ENCODE measurements around the gene PGBD5.

PGBD5 gene

GRCh38 chr1:230371923-230372703 lies 54.0 kb downstream of the PGBD5 start:
- FAIRE-seq, result no peak

- no peak for FAIRE-seq
Measured at GRCh38 chr1:230370109-230370508, 56.0 kb downstream of the PGBD5 start.

DNA sequence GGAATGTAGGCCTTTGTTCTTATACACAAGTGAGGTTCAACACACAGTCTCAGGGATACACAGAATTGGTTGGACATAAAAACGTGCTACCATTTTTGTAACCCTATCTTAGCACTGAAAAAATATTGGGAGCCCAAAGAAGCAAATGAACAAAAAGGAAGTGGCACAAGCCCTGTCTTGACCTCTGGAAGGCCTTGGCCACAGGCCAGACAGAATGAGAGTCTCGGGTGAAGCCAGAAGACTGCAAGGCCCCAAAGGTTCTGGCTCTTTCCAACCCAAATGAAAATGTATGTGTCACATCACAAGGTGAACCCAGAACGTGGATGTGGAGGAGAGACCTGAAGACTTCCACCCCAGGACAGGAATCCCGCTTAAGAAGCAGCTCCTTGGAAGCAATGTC lies 57.3 kb downstream of the PGBD5 start:
- FAIRE-seq, result no peak

- no peak for FAIRE-seq
Measured at GRCh38 chr1:230368363-230368762, 57.8 kb downstream of the PGBD5 start.

DNA sequence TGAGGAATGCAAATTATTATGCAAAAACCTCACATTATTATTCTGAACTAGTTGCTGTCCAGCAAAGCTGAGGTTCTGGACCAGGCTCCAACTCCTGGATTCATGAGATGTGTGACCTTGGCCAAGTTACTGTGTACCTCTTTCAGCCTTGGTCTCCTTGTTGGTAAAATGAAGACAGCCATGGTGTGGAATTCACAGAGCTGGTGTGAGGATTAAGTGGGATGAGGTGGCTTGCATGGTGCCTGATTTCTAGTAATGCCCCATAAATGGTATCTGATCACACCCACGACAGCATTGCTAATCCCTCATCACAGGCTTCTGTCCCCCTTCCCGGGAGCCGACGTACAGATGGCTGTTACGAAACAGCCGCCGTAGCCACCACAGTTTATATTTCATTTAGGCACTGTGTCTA lies 59.6 kb downstream of the PGBD5 start:
- FAIRE-seq, result no peak

GRCh38 chr1:230365723-230366307 lies 60.3 kb downstream of the PGBD5 start:
- FAIRE-seq, result no peak

DNA sequence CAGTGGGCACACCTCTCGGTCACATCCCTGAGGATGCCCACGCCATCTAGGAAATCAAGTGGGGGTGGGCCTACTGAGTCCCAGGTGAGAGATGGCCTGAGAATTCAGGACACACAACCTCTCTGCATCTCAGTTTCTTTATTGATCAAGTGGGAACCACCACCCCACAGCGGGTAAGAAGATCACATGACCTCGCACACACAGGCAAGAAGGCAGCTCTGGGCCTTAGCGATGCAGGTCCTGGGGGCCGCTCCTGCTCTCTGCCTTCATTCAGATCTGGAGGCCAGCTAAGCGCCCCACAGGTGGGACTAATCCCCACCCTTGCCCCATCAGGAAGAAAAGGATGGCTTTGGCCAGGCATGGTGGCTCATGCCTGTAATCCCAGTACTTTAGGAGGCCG lies 63.2 kb downstream of the PGBD5 start:
- no peak for FAIRE-seq

- FAIRE-seq, result no peak
Measured at GRCh38 chr1:230361941-230362340, 64.2 kb downstream of the PGBD5 start.

DNA sequence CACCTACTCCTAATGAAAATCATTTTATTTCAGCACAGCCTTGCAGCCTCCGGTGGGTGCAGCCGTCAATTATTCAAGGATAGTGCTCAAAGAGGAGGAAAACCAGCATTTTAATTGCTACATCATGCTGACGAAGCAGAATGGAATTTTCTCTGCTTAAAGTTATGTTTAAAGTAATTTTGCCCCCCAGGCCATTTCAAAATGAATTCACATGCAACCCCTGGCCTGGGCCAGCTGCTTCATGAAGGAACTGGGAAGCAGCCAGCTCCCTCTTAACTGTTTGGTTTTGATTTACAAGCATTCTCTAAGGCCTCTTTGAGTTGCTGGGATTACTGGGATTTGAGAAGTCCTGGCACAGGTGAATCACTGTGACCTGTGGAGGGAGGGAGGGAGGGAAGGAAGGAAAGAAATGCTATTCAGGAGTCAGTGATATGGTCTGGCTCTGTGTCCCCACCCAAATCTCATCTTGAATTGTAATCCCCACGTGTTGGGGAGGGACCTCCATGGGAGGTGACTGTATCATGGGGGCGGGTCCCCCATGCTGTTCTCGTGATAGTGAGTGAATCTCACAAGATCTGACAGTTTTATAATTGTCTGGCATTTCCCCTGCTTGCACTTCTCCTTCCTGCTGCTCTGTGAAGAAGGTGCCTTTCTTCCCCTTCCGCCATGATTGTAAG lies 66.0 kb downstream of the PGBD5 start:
- FAIRE-seq, result no peak

DNA sequence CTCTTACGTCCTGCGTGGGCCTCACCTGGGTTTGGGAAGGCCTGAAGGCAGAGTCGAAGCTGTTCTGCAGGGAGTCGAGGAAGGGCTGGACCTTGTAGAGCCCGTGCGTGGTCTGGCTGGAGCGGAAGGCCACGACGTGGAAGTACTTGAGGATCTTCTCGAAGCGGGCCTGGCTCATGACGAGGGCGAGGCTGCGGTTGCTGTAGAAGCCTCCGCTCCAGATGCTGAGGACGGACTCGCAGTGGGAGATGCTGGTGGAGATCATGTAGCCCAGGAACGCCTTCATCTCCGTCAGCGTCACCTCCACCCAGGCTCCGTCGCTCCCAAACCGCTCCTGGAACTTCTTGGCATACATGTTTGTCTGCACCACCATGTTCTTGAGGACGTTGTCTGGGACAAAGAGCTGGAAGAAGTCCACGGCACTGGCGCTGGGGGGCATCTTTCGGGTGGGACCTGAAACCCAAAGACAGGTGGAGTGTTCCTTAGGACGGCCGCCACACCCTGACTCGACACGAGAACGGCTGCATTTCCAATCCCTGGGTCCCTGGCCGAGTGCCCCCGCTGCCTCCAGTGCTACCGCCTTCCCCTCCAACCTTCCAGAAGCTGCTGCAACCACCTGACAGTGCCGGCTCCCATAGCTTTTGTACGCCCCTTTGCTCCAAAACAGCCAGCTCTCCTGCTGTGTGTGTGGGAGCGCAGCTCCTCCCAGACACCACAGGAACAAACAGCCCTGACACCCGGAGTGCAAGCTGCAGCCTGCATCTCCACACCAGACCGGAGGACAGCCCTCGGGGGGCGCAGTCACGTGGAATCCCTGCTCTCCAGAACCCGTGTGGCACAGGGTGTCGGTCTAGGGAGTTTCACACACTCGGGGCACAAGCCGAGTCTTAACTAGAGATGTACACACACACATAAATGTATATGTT lies 69.0 kb downstream of the PGBD5 start:
- no peak for FAIRE-seq

DNA sequence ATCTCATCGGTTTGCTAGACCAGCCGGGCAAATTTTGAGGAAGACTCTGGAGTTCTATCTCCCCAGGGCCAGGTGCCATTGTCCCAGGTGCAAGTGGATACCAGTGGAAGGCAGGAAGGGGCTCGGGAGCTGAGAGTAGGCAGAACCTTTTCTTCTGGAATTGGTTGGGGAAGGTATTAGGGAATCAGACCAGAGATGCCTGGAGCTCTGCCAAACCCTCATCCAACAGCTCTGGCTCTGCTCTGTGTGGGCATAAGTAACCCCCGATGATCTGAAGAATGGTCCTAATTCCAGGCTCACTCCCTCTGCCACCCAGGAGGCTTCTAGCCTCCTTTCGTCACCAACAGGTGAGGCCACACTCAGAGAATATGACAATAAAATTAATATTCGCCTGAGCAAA lies 69.9 kb downstream of the PGBD5 start:
- FAIRE-seq, result no peak

GRCh38 chr1:230355594-230355993 lies 70.5 kb downstream of the PGBD5 start:
- FAIRE-seq, result no peak

DNA sequence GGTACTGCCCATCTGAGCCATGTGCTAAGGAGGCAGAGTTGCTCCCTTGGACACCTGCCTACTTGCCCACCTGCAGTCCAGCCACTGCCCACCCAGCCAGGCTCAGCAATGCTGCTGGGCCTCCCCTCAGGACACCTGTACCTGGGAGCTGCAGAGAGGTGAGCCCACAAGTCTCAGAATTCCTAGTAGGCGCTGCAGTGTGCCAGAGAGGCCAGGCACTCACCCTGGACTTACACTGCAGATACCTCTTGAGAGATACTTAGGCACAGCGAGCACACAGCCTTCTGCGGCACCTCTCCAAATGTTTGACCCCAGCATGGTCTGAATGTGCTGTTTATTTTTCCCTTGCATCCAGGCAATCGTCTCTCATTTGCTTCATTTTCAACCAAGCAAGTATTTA lies 71.0 kb downstream of the PGBD5 start:
- no peak for FAIRE-seq

GRCh38 chr1:230354005-230354404 lies 72.1 kb downstream of the PGBD5 start:
- no peak for FAIRE-seq

DNA sequence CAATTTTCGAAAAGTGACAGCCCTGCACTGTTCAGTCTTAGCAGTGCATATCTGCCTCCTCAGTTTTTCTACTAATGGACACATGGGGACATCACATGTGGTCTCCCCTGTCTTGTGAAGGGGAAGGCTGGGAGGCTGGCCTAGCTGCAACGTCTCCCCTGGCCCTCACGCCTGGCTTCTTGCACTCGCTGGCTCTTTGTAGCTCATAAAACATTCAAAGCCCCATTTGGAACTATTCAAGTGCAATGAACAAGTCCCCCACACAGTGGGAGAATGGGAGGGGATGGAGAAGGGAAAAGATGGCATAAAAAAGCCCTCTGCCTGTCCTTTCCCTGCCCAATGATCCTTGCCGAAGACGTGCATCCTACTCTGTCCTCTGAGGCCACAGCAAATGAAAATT lies 73.6 kb downstream of the PGBD5 start:
- no peak for FAIRE-seq

DNA sequence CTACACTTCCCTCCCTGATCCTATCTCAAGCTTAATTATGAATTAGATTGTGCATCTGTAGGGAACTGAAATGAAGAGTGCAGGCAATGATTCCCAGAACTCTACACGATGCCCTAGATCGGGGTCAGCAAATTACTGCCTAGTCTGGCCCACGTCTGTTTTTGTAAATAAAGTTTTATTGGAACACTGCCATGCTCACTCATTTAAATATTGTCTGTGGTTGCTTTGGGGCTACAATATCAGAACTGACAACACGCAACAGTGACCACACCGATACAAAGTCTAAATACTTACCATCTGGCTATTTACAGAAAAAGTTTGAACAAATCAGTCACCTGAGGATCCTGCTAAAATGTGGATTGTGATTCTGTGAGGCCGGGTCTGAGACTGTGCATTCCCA lies 74.1 kb downstream of the PGBD5 start:
- FAIRE-seq, result no peak

GRCh38 chr1:230351514-230351913 lies 74.6 kb downstream of the PGBD5 start:
- FAIRE-seq, result no peak

DNA sequence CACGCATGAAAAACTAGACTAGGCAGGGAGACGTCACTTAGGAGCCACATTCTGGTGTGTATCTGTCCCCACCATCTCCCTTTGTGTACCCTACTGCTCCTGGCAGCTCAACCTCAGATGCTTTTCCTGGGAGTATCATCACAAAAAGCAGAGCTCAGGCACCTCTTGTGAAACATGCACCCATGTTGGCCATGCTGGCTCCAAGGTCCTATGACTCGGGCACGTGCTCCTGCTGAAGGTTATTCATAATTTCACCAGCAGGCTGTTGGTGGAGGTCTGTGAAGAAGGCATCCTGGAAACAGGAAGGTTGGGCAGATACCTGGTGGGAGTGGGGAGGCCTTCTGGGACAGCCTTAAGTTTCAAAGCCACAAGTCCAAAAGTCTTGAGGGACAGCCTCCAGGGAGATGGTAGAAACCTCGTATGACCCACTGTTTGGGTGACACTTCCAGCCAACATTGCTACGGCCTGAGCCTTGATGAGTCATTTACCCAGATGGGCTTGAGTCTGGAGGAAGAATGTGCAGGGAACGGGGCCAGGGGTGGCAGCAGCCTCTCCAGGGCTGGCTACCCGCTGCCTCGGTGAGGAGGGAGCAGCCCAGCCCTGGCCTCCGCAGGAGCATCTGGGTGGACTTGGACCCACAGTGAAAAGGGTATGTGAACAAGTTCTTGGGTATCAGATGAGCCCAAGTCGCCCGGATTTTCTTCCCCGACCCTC lies 75.8 kb downstream of the PGBD5 start:
- no peak for FAIRE-seq

GRCh38 chr1:230349020-230349393 lies 77.1 kb downstream of the PGBD5 start:
- FAIRE-seq, result no peak

GRCh38 chr1:230348386-230349019 lies 77.6 kb downstream of the PGBD5 start:
- FAIRE-seq, result no peak

- no peak for FAIRE-seq
Measured at GRCh38 chr1:230347896-230348295, 78.2 kb downstream of the PGBD5 start.

Measured in A204.1 (cell line).